GM19240 (cell line): Measurements from ENCODE around the gene CDC42BPA.
"Not testable (repeated sequence)": the region's sequence is repeated elsewhere in the genome, so short reads cannot be mapped to it uniquely, and the experiment has no call there.

ENCODE experiments used
- DNase-seq: peaks from one replicate; pipeline ENCODE4 v3.0.0; 2011; ENCODE audit warnings: low spot score; ENCODE audit not compliant: insufficient read length

Gene CDC42BPA

DNA sequence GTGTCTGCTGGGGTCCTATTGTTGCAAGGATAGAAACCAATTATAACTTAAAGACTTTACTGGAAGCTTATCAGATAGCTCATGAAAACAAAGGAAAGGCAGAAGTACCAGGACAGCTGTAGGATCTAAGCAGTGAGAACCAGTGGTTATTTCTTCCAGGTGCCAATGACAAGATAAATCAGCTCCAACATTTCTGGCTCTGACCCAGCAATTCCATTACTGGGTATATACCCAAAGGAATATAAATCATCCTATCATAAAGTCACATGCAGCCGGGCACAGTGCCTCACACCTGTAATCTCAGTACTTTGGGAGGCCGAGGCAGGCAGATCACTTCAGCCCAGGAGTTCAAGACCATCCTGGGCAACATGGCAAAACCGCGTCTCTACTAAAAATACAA is 17.8 kb upstream of the CDC42BPA start:
- not testable (repeated sequence) for DNase-seq

DNA sequence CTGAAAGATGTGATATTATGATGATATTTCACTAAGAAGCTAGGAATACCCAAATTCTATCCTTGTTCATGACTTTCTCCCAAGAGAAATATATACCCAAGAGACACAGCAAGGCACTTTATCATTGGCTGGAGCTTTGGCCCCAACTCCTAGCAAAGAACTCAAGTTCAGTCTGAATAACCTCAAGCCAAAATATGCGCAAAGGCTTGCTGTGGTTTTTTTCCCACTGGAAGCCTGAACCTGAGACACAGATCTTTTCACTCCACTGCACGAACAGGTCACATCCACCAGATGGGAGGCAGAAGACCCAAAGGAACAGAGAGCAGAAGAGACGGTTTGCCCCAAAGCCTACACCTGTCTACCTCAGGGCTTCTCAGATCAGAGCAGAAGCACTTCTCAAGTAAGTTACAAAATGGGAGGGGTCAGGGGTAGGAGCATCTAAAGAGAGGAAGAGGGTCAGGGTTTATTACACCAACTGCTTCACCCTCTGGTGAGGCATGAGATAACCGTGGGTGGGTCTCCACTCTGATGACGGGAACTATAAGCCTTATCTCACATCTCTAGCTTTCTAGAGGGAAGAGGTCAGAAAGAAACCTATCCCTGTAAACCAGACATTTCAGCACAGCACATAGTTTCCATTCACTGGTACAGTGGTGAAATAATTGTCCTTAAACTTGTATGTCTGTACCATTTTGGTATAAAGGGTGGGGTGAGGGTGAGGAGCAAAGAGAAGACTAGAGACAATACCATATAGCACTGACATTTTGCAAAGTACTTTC is 17.1 kb upstream of the CDC42BPA start:
- DNase-seq, result no peak

GRCh38 chr1:227333423-227333822 is 15.1 kb upstream of the CDC42BPA start:
- DNase-seq, result no peak

- DNase-seq, result no peak
Observed at GRCh38 chr1:227330279-227331076, 12.2 kb upstream of the CDC42BPA start.

- DNase-seq, result no peak
Observed at GRCh38 chr1:227328405-227329019, 10.2 kb upstream of the CDC42BPA start.

DNA sequence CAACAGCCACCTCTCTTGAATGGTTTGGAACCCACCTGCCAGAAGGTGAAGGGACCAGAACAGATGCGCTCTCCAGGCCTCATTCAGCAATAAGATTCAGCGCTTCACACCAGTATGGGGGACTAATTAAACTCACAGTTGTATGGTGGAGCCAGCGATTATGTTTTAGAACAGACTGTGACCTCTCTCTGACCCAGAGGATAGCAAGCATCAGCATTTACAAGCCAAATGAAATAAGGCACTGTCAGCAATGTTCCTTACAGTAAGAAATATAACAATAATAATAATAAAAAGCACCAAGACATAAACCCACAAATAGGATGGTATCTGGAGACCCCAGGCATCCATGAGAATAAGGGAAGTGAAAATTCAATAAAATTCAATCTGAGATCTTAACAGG is 6.9 kb upstream of the CDC42BPA start:
- no peak for DNase-seq

DNA sequence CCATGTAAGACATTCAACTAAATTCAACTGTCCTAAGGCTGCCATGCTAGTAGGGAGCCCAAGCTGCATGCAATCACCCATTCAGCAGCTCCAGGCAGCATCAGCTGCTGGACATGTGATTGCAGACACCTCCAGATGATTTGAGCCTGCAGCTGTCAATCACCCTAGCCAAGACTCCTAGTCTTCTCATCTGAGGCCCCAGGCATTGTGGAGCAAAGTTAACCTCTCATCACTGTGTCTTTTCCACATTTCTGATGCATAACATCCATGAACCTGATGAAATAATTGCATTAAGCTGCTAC is 5.6 kb upstream of the CDC42BPA start:
- no peak for DNase-seq

GRCh38 chr1:227323171-227323966 is 5.1 kb upstream of the CDC42BPA start:
- no peak for DNase-seq

DNA sequence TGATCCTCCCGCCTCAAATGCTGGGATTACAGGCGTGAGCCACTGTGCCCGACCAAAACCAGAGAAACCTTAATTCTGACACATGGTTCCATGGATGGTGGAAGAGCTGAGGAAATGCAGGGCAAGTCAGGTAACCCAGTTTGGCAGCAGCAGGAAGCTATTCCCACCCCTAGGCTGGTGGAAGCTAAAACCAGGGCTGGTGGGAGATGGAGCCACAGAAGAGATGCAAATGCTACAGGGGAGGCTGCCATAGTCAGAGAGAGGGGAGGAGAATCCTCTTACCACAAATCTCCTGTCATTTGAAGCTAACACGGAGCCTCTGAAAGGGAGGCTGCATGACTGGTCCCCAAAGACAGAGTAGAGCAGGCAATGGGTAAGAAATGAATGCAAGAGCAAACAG is 4.1 kb upstream of the CDC42BPA start:
- DNase-seq, result no peak

GRCh38 chr1:227321035-227321434 is 2.7 kb upstream of the CDC42BPA start:
- DNase-seq, result no peak

GRCh38 chr1:227320476-227320875 is 2.2 kb upstream of the CDC42BPA start:
- no peak for DNase-seq

- DNase-seq, result no peak
Observed at GRCh38 chr1:227318853-227319607, 738 bp upstream of the CDC42BPA start.

GRCh38 chr1:227317523-227318015 is 723 bp downstream of the CDC42BPA start:
- DNase-seq, result no peak

DNA sequence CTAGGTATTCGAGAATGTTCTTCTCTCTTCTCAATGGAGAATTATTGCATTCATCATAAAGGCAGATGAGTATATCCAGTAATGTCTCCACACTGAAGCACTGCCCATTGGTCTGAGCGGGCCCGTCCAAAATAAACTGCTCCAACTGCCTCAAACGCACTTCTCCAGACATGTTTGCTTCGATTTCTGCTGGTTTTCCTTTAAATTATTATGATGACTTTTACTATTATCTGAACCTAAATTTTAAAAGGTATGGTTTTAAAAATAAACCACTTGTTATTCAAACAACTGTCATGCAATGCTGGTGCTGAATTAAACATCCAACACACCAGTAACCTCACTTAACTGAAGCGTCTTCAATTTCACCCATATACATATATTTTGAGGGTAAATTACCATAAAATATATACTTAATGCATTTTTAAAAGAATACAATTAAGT is 1.3 kb downstream of the CDC42BPA start:
- DNase-seq, result no peak

DNA sequence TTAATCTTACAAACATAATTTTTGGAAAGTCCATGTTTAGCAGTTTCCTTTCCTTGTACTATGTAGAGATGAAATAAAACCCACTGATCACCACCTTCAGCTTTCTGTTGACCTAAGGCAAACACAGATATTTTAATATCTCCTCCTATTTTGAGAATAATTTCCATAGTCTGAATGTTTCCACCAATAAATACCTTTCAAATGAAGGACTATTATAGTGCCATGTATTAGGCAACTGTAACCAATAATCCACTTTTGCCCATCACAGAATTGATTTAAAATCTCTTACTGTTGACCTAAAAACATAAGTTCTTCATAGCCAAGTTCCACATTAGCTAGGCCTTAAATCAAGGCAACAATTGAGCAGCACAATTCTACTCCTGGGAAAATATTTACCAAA is 1.8 kb downstream of the CDC42BPA start:
- no peak for DNase-seq

- no peak for DNase-seq
Observed at GRCh38 chr1:227315629-227316346, 2.5 kb downstream of the CDC42BPA start.

- no peak for DNase-seq
Observed at GRCh38 chr1:227314014-227314848, 4.1 kb downstream of the CDC42BPA start.

- no peak for DNase-seq
Observed at GRCh38 chr1:227312361-227313025, 5.8 kb downstream of the CDC42BPA start.
